KMS-11 (cell line): ENCODE data around the gene FUZ.

Experiments
- H2AFZ ChIP-seq: fragments of 200-600 bp; sonication (generic); 2 replicates; pipeline ENCODE4 v1.6.1; 2016; ENCODE audit warnings: antibody characterized with exemption, mixed run types, low read depth
- H3K27ac ChIP-seq: fragments of 200-600 bp; sonication (generic); 2 replicates; pipeline ENCODE4 v1.6.1; 2016; ENCODE audit warnings: mild to moderate bottlenecking, mixed run types
- H3K27me3 ChIP-seq: fragments of 200-600 bp; sonication (generic); 2 replicates; pipeline ENCODE4 v1.6.1; 2017; ENCODE audit warnings: mild to moderate bottlenecking, low read depth, mixed run types, moderate library complexity; ENCODE audit not compliant: insufficient read depth
- H3K36me3 ChIP-seq: fragments of 200-600 bp; sonication (generic); 2 replicates; pipeline ENCODE4 v1.6.1; 2017; ENCODE audit warnings: mild to moderate bottlenecking, mixed run types; ENCODE audit not compliant: insufficient read depth
- H3K4me1 ChIP-seq: fragments of 200-600 bp; sonication (generic); 2 replicates; pipeline ENCODE4 v1.6.1; 2016; ENCODE audit warnings: mild to moderate bottlenecking, low read depth, mixed run types; ENCODE audit not compliant: poor library complexity, severe bottlenecking
- H3K4me2 ChIP-seq: fragments of 200-600 bp; sonication (generic); 2 replicates; pipeline ENCODE4 v1.7.0; 2016; ENCODE audit warnings: mild to moderate bottlenecking, mixed run types
- H3K4me3 ChIP-seq: fragments of 200-600 bp; sonication (generic); IDR thresholded peaks from 2 replicates; pipeline ENCODE4 v1.6.1; 2017; ENCODE audit warnings: low read depth, low read length, mixed read lengths; ENCODE audit not compliant: insufficient read depth
- H3K79me2 ChIP-seq: fragments of 200-600 bp; sonication (generic); 2 replicates; pipeline ENCODE4 v1.6.1; 2016; ENCODE audit warnings: low read depth, mixed run types; ENCODE audit not compliant: insufficient read depth
- H3K9ac ChIP-seq: fragments of 200-600 bp; sonication (generic); 2 replicates; pipeline ENCODE4 v1.6.1; 2016; ENCODE audit warnings: mild to moderate bottlenecking, mixed run types
- H4K20me1 ChIP-seq: fragments of 200-600 bp; sonication (generic); 2 replicates; pipeline ENCODE4 v1.6.1; 2016; ENCODE audit warnings: mild to moderate bottlenecking, mixed run types; ENCODE audit not compliant: insufficient read depth
- CTCF ChIP-seq: fragments of 200-600 bp; sonication (generic); conservative IDR thresholded peaks from 2 replicates; pipeline ENCODE4 v1.6.1; 2017; ENCODE audit warnings: low read depth, mild to moderate bottlenecking, antibody characterized with exemption, low read length, moderate library complexity, mixed read lengths

FUZ gene

GRCh38 chr19:49812997-49813861 lies at the start of gene FUZ:
TSS of gene FUZ (minus strand) at chr19:49813292. CDS start at chr19:49813106, 186 bp downstream.
- Histone ChIP-seq H3K4me1 (peaks cover 41% of the 10 kb centered on the region), H3K79me2 (no peaks in the 10 kb centered on the region), H3K9ac (peak within 1 kb of the TSS; percentile 69), H3K27me3 (no peaks in the 10 kb centered on the region), H4K20me1 (no peaks in the 10 kb centered on the region), H3K4me2 (peak within 1 kb of the TSS; percentile 77), H3K36me3 (no peaks in the 10 kb centered on the region), H2AFZ (peak within 1 kb of the TSS; percentile 74), H3K4me3 (no peak within 1 kb of the TSS), H3K27ac (peak within 1 kb of the TSS; percentile 71)
- no peak; the same call in 1 of the 2 replicates for TF ChIP-seq CTCF

- no peak for TF ChIP-seq CTCF
- no peak overlapping the region for H2AFZ ChIP-seq
- no peak overlapping the region for H3K4me2 ChIP-seq
- H3K27me3 ChIP-seq, result no peaks in the 10 kb centered on the region
- H3K4me3 ChIP-seq, result no peak overlapping the region
- H4K20me1 ChIP-seq, result no peaks in the 10 kb centered on the region
- H3K9ac ChIP-seq, result no peak overlapping the region
- H3K36me3 ChIP-seq, result peaks cover 5% of the 10 kb centered on the region; the same call in 1 of the 2 replicates
- H3K4me1 ChIP-seq, result peaks cover 10% of the 10 kb centered on the region
- H3K79me2 ChIP-seq, result 0 out of 2 replicates have a peak, but pooled peaks cover 8% of the 10 kb centered on the region
- H3K27ac ChIP-seq, result no peak overlapping the region
Observed at GRCh38 chr19:49862391-49863253, 49.5 kb upstream of the FUZ start.

- no peaks in the 10 kb centered on the region for H4K20me1 ChIP-seq
- TF ChIP-seq CTCF, result no peak
- H3K4me3 ChIP-seq, result no peak overlapping the region
- H3K4me1 ChIP-seq, result peaks cover 9% of the 10 kb centered on the region
- H3K9ac ChIP-seq, result no peak overlapping the region
- H3K4me2 ChIP-seq, result no peak overlapping the region
- 0 out of 2 replicates have a peak, but pooled peaks cover 8% of the 10 kb centered on the region for H3K79me2 ChIP-seq
- peaks cover 5% of the 10 kb centered on the region; the same call in 1 of the 2 replicates for H3K36me3 ChIP-seq
- no peaks in the 10 kb centered on the region for H3K27me3 ChIP-seq
- H3K27ac ChIP-seq, result no peak overlapping the region
- H2AFZ ChIP-seq, result no peak overlapping the region
Observed at GRCh38 chr19:49861541-49862378, 48.7 kb upstream of the FUZ start.

- TF ChIP-seq CTCF, result no peak
- H3K27me3 ChIP-seq, result no peaks in the 10 kb centered on the region
- H3K9ac ChIP-seq, result no peak overlapping the region
- H3K4me1 ChIP-seq, result peaks cover 5% of the 10 kb centered on the region
- peaks cover 5% of the 10 kb centered on the region; the same call in 1 of the 2 replicates for H3K36me3 ChIP-seq
- 0 out of 2 replicates have a peak, but pooled peaks cover 4% of the 10 kb centered on the region for H3K79me2 ChIP-seq
- H3K4me2 ChIP-seq, result no peak overlapping the region
- H3K27ac ChIP-seq, result no peak overlapping the region
- no peak overlapping the region for H3K4me3 ChIP-seq
- H2AFZ ChIP-seq, result no peak overlapping the region
- no peaks in the 10 kb centered on the region for H4K20me1 ChIP-seq
Observed at GRCh38 chr19:49861107-49861506, 48.0 kb upstream of the FUZ start.
